Activated CD4-positive, alpha-beta T cell treated with anti-CD3 and anti-CD28 coated beads for 1 hour (primary cell): Measurements from ENCODE around the gene CROCC2.

Experiments used
- DNase-seq: peaks from one replicate; pipeline ENCODE4 v3.0.0-alpha.2; 2020

The CROCC2 gene

DNA sequence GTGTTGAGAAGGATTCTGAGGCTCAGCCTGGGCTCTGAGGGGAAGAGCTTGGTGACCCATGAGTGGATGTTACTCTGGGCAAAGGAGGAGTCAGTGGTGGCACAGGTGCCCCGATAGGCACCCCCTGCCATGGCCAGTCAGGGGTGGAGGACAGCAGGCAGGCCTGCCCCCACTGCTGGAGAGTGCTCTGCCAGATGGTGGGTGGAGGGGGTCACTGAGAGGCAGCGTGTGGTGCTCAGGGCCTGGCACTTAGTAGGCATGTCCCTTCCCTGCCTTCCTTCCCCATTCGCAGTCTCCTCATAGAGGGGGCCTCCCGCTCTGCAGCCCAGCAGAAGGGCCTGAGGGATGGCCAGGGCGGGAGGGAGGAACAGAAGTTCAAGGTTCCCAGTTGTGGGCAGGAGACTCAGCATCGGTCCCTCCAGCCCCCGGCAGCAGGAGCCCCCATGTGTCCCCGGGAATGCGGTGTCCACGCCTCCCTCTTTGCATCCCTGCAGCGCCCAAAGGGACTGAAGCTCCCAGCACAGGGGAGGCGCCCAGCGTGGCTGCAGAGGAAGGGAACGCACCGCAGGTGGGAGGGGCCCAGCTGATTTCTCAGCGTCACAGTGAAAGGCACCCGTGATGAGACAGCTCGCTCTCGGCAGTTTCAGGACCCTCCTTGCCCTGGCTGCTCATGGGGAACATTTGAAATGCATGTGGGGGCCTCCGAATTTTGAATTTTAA is 86.6 kb downstream of the CROCC2 start:
- DNase-seq: no peak

DNA sequence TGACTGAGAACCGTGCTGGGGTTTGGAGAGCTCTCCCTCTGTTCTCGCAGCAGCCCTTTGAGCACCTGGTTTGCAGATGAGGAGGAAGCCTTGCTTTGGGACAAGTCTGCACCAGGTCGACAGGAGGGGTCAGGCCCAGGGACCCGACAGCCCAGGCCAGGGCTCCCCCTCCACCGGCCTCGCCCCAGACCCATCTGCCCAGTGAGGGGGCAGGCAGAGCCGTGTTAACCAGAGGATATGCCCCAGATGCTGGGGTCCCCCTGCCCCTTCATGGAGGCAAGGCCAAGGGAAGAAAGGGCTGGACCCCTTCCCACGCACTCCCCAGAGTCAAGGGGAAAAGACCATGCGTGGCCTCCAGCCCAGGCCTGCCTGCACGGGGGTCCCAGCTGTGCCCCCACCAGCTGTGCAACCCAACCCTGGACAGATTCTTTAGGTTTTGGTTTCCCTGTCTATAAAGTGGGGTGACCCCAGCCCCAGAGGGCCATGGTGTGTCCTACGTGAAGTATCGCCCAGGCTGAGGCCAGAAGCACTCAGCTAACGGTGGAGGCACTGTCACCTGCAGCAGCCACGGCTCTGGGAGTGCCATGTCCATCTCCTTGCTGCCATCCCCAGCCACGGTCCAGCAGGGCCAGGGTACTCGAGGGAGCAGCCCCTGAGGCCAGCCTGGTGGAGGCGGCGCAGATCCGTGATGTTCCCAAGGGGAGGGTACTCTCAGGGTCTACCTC is 87.5 kb downstream of the CROCC2 start:
- DNase-seq: no peak

DNA sequence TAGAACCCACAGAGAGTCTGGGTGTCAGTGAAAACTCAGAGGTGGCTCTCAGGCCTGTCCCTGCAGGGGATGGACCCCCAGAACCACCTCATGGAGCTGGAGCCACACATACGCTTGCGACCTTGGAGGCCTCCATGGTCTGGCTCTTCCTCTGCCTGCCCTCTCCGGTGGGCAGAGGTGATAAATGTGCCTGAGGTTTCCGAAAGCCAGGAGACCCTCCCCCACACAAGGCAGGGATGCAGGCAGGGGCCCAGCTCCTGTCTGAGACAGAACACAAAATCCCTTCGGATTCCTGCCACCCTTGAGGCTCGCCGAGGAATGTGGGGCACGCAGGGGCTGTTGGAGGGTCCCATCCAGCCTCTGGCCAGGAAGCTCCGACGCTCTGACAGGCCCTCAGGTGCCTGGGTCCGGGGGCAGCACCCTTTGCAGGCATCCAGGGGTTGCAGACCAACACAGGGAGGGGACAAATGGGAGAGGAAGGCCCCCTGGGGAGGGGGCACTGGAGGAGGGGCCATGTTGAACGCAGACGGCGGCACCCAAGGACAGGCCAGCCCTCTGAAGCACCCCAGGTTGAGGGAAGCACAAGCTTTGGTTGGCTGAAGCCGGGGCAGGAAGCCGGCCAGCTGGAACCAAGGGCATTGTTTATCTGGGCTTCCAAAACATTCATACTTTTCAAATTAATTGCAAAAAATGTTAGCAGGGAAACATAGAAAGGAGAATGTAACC is 88.2 kb downstream of the CROCC2 start:
- DNase-seq: no peak

DNA sequence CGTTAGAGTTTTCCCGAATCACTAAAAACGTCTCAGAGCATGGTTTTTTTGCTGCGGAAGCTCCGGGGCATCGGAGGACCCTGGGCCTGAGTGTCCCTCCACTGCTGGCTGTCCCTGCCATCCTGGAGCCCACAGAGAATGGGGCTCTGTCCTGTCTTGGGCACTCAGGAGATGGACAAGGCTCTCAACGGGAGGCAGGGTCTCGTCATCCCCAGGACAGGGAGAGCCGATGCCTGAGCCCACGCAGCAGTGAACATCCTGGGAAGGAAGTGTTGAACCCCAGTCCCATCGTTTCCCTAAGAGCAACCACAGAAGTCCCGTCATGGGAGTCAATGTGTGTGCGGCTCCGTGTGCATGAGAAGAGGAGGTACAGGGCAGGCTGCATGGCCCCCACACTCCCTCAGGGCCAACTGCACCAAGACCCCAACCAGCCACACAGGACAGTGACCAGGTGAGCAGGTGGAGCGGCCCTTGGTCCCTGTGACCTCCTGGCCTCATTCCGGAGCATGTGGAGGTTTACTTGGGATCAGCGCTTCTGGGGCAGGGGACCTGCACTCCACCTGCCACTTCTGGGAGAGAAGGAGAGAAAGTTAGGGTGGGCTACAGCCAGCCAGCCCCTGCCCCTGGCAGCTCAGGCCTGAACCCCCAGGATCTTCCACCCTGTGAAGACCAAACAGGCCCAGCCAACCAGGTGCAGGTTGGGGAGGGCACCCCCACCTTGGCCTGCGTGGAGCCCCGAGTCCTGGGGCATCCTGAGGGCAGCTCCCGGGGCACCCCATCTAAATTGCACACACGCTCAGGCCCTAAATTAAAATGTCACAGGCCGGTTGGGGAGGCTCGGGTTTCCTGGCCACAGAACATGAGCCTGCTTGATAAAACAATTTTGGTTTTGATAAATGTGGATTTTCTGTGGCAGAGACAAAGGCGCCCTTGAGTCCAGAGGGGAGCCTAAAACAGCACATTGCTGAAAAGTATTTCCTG is 89.2 kb downstream of the CROCC2 start:
- no peak for DNase-seq

DNA sequence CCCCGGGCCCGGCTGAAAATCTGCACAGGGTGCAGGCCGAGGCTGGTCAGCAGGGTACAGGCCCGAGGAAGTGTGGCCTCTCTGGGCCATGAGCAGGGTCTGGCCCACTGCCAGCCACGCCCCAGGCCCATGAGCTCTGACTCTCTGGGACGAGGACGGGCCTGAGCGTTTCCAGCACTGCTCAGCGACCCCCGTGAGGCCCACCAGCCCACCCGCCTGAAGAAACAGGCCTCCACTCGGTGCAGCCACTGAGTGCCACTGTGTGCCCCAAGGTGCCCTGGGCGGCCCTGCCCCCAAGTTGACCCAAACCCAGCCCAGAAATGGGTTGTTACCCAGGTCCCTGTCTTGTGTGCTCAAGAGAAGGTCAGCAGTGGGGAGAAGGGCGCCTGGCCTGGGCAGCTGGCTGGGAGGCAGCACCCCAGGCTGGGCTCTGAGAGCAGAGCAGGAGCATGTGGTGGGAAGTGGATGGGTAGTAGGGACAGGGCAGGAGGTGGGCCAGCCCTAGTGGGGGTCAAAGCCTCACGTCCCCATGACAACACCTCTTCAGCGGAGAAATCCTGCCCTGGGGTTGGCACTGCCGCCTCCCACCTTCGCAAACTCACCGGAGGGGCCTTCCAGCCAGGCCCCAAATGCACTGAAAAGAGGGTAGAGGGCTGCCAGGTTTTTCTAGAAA is 90.2 kb downstream of the CROCC2 start:
- no peak for DNase-seq

DNA sequence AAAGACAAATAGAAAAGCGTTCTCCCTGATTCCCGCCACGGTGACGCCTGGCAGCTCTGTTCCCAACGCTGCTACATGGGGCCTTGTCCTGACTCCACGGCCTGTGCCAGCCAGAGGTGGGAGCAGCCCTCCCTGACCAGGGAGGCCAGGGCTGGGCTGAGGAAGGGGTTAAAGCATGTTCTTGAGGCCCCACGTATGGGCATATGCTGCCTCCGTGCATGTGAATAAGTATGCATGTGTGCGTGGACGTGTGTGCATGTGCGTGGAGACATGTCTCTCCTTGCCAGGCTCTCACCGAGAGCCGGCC is 90.7 kb downstream of the CROCC2 start:
- DNase-seq: no peak

DNA sequence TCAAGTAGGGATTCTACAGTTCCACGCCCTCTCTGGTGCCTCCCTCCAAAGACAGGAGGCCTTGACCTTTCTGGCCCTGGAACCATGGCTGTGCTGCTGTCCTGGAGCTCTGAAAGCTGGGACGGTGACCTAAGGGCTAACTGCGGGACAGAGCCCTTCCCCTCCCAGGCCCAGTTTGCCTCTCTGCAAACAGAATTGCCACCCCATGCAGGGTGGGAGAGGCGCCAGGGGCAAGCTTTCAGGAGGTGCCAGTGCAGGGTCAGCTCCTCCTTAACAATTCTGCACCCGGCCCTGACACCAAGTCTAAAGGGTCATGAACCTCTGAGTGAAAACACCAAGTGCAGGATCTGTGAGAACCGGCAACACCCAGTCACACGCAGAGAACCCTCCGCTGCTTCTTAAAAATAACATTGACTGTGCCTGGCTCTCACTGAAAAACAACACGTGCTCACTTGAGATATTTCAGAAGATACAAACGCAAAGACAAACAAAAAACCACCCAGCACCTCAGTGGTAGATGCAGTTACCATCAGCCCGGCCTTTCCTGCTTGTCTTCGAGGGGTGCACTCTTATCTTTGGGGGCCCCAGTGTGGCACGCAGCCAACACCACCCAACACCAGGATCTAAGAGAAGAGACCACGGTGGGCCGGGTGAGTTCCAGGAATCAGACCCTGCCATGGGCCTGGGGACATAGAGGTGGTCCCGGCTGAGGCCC is 91.2 kb downstream of the CROCC2 start:
- DNase-seq: no peak

DNA sequence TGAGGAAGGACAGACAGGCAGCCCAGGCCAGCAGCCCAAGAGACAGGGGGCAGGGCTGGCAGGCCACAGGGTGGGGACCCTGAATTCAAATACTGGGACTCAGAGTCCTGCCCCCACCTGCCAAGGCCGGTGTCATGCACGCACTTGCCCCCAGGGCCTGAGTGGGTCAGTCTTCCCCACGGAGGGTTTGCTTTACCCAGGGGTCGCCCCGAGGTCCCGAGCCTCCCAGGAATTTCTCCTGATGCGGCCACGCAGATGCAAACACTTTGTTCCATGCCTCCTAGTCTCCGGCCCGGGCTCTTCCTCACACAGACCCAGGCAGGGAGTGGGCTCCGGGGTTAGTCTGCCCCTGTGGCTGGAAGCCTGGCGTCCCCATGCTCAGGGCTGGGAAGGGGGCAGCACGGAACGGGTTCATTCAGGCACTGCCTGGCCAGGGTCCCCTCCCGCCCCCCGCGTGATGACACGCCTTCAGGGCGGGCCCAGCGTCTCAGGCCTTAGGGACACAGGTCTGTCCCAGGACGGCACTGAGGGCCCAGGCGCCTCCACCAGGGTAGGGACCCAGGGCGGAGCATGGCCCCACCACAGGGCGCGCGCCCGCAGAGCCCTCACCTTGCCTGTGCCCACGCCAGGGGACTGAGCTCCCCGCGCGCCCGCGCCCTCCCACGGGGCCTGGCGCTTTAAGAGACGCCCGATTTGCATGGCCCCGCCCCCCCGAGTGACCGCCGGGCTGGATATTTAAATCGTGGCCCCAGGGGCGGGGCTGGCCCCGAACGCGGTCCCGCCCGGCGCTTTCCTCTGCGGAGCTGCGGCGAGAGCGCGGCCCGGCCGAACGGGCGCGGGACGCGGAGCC is 91.9 kb downstream of the CROCC2 start, which contains the start of gene SNED1:
Gene SNED1, plus strand, starts transcription at position 763 of the 850 bp plus-strand sequence. CDS start 220 bp downstream, outside the sequence.
- DNase-seq: peak; percentile 15

DNA sequence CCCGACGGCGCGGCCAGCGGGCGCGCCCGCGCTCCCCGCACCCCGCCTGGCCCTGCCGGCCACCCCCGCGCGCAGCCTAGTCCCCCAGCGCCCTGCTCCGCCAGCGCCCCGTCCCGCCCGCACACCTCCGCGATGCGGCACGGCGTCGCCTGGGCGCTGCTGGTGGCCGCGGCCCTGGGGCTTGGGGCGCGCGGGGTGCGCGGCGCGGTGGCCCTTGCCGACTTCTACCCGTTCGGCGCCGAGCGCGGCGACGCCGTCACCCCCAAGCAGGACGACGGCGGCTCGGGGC is 92.5 kb downstream of the CROCC2 start:
- no peak for DNase-seq

DNA sequence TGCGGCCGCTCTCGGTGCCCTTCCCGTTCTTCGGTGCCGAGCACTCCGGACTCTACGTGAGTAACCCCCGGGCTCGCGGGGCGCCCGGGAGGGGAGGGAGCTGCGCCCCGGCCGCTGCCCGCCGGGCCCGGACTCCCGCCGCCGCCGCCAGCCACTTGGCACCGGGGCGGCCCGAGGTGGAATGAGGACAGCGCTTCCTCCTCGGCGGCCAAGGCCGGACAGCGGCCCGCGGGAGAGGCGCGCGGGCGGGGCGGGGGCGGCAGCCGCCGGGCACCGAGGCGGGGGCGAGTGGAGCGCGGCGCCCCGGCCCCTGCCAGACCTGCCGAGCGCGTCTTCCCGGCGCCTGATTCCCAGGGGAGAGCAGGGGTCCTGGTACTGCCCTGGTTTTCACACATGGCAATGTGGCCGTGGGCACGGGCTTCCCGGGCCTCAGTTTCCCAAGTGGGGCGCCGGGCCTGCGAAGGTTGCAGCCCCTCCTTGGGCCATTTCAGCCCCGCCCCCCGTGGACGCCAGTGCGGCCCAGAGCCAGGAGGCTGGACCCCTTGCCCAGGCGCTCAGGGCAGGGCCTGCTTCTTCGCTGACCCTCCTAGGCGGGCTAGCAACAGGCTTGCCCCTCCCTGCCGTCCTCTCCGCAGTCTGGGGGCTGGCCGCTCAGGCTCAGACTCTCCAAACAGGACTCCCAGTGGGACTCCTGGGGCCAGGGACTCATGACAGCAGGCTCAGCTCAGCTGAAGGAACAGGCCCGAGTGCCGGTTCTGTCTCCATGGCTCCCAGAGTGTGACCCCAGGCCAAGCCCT is 93.1 kb downstream of the CROCC2 start:
- peak; percentile 4 for DNase-seq

DNA sequence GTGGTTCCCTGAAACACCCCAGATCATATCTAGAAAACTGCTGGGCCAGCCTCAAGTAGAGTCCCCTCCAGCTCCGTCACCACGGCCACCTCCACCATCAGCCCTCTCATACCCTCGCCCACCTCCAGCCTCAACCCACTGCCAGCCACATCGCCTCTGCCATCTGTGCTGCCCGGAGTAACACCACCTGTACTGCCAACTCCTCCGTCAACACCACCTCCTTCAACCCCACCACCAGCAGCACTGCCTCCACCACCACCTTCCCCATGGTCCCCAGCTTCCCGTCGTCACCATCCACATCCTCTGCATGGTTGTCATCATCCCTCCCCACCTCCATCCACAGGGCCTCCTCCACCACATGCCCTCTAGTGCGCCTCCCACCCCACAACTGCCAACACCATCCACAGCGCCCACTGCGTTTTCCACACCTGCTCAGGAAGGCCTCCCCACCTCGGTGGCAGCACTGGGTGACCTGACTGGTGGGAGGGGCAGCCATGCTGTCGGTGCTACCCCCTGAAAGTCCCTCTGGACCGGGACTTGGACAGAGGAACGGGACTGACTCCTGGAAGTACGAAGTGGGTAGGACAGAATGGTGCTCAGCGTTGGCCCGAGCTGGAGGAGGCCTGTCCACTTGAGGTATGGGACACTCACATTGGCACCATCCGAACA is 93.9 kb downstream of the CROCC2 start:
- peak; percentile 4 for DNase-seq

DNA sequence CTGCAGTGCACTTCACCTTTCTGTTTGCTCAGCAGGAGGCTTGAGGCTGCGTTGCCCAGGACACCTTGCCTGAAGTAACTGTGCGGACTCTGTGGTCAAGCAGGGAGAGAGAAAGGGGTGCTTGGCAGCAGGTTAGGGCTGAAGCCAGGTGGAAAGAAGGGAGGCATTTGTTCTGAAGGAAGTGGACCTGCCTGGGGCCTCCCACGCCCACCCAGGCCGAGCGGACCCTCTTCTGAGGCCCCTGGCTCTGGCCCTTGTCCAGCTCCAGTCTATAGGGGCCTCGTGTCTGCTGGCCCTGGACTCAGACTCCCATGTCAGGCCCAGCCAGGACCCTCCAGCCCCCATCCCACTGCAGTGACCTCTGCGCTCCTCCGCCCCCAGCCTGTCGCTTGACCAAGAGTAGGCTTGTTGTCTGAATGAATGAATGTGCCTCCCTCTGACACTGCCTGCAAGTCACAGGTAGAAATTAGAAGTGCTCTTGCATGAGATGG is 94.7 kb downstream of the CROCC2 start:
- DNase-seq: peak; percentile 6

DNA sequence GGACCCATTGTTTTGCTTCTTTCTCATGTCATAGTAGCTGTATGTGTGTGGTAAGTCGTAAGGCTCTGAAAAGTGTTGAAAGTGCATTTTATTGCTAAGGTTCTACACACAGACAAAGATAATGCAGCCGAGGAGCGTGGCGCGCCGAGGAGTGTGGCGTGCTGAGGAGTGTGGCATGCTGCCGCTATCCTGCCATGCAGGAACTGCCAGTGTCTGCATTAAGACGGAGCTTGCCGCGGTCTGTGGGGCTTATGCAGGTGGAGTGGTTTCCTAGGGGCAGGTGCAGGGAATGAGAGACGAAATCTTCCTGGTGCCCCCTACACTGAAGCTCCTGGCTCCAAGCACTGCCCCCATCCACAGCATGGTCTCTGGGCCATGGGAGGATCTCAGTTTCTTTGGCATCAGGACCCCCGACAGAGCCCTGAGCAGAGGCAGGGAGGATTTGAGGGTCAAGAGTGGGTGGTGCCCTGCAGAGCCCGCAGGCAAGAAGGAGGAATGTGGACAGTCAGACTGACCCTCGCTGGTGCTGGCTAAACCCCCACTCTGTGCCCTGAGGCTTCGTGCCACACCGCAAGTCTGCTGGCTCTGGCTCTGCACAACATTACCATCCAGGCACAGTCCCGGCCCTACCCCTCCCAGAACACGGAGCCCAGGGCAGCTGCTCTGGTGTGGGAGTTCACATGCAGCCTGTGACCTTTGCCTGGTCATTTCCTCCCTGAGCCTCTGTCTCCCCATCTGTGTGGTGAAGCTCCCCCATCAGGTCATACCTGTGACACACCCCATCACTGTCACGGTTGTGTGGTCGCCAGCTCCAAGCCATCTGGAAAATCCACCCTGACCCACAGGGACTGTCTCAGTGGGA is 95.5 kb downstream of the CROCC2 start:
- peak; percentile 6 for DNase-seq

DNA sequence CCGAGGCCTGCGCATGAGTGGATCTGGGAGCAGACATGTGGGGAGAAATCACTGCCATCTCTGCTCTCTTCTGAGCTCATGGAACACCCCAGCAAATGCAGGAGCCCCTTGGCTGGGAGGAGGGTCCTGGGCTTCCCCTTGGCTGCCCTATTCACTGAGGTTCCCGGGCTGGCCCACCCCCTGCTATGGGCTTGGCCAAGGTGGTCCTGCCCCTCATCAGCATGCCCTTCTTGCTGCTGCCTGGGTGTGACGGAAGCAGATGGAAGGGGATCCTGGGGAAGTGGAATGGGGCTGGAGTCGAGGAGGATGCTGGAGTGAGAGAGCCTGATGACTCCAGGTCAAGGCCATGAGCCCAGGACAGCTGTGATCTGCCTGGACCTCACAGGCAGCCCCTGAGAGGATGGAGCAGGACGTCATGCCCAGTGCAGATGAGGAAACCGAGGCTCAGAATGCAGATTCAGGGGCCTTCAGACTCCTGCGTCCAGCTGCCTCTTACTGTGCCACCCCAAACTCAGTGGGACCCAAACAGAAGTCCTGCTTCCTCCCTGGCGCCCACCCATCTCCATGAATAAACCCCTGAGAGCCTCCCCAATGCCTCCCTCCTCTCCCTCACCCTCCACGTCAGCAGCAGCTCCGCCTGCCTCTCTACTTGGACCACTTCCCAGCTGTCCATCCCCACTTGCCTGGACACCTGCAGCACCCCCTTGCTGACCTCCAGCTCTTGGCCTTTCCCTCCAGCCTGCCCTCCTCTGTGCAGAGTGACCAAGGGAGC is 96.3 kb downstream of the CROCC2 start:
- no peak for DNase-seq

DNA sequence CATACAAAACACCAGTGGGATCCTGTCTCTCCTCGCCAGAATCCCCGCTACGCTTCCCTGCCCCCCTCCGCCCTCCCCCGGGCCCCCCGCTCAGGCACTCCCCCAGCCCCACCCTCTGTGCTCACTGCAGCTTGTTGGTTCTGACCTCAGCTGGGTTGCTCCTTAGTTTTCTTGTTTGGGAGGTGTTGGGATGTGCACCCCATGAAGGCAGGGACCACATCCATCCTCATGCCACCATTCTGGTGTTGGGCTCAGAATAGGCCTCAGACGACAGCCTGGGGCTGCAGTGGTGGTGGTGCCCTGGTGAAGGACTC is 96.9 kb downstream of the CROCC2 start:
- DNase-seq: no peak

DNA sequence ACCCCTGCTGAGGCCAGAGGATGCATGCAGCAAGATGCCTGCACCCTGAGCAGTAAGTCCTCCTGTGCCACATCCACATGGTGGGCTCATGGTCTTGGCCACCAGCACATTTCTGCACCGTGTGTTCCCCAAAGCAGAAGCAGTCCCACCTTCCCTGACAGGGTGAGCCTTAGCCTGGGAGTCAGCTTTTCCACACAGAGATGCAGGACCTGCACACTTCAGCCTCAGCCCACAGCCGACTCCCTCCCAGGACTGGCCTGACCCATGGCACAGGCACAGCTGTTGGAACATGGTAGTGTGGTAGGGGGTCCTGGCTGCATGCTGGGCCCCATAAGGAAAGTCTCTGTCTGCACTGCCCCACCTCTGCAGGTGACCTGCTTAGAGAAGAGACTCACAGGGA is 97.2 kb downstream of the CROCC2 start:
- no peak for DNase-seq

DNA sequence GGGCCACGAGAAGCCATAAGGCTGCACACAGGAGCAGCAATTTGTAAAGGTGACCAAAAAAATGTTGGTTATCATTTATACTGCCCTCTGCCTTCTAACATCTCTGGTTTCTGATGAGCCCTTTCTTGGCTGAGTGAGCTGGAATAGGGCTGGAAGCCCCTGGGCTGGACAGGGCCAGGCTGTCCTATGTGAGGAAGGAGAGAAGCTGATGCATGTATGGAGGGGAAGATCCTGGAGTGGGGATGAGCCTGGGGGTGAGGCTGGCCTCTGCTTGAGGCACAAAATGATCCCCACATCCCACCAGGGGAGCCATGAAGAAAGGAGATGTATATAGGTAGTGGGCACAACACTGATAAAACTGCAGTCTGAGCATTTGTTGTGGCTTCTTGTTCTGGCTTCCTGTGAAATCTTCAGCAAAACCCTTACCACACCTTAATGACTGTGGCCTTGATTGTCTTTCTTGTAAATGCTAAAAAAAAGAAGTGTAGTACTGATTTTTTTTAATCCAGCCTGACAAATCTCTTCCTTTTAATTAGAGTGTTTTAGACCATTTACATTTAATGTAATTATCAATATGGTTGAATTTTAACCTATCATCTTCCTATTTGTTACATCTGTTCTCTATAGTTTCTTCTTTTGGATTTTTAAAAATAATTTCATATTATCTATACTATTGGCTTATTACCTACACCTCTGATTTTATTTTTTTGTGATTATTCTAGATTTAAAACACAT is 97.9 kb downstream of the CROCC2 start:
- DNase-seq: no peak
